K562 (cell line): ENCODE results near the gene CHCHD10. TPM values are rescaled to one million over a fixed set of nuclear protein-coding genes. Genes with fewer than 3 reads are reported as not detected.

Experiments
- EP300 ChIP-seq: IDR thresholded peaks from 2 replicates; pipeline ENCODE4 v1.6.1; 2012; ENCODE audit warnings: low read length, improper control_type of control experiment
- FIP1L1 ChIP-seq: fragments of 200-400 bp; formaldehyde crosslinking; IDR thresholded peaks from 2 replicates; pipeline ENCODE4 v1.6.1; 2018; ENCODE audit warnings: mild to moderate bottlenecking, low read depth, low read length; ENCODE audit not compliant: poor library complexity, severe bottlenecking
- KLF10 ChIP-seq: fragments of 250-450 bp; sonication (Bioruptor Pico); IDR thresholded peaks from 2 replicates; pipeline ENCODE4 v1.6.1; 2021; ENCODE audit warnings: matching md5 sums
- NFE2 ChIP-seq: IDR thresholded peaks from 2 replicates; pipeline ENCODE4 v1.6.1; 2014; ENCODE audit warnings: antibody characterized with exemption, low read depth
- NFE2L1 ChIP-seq: fragments of 450-650 bp; IDR thresholded peaks from 2 replicates; pipeline ENCODE4 v1.6.1; 2016; ENCODE audit warnings: missing genetic modification characterization, low read depth, mild to moderate bottlenecking, missing compliant biosample characterization, moderate library complexity, borderline replicate concordance
- NR2C2 ChIP-seq, 2 experiments: fragments of 200-800 bp in 1 of 2; sonication (Bioruptor generic) in 1 of 2; sonication (generic) in 1 of 2; formaldehyde crosslinking in 1 of 2; IDR thresholded peaks; 2 replicates each; pipeline versions ENCODE4 v1.6.1 to v1.8.0; 2016 to 2022; ENCODE audit warnings: mild to moderate bottlenecking in 1 of 2, missing compliant biosample characterization in 1 of 2, missing genetic modification characterization in 1 of 2, missing genetic modification reagents in 1 of 2
- NUFIP1 ChIP-seq: fragments of 450-650 bp; IDR thresholded peaks from 2 replicates; pipeline ENCODE4 v1.6.1; 2018; ENCODE audit not compliant: partially characterized antibody
- RBBP5 ChIP-seq: fragments of 200-600 bp; sonication (generic); IDR thresholded peaks from 2 replicates; pipeline ENCODE4 v1.6.1; 2012; ENCODE audit warnings: borderline replicate concordance, mild to moderate bottlenecking, low read length, control low read depth, inconsistent platforms; ENCODE audit not compliant: insufficient read depth, poor library complexity, severe bottlenecking
- RBM34 ChIP-seq: fragments of 200-400 bp; formaldehyde crosslinking; IDR thresholded peaks from 2 replicates; pipeline ENCODE4 v1.6.1; 2018; ENCODE audit warnings: low read length, borderline replicate concordance; ENCODE audit not compliant: insufficient read depth
- RFX7 ChIP-seq: fragments of 250-450 bp; sonication (Bioruptor Pico); IDR thresholded peaks from 2 replicates; pipeline ENCODE4 v1.5.1; 2021; ENCODE audit warnings: mild to moderate bottlenecking
- STAT5A ChIP-seq: IDR thresholded peaks from 2 replicates; pipeline ENCODE4 v1.6.1; 2012; ENCODE audit warnings: low read length, inconsistent platforms, borderline replicate concordance
- ZBED1 ChIP-seq: IDR thresholded peaks from 2 replicates; pipeline ENCODE4 v1.6.1; 2014
- ZC3H8 ChIP-seq: fragments of 450-650 bp; IDR thresholded peaks from 2 replicates; pipeline ENCODE4 v1.6.1; 2017
- ZFX ChIP-seq: sonication (generic); formaldehyde crosslinking; IDR thresholded peaks from 2 replicates; pipeline ENCODE4 v1.8.0; 2022; ENCODE audit warnings: mild to moderate bottlenecking, missing genetic modification reagents, moderate library complexity
- ZNF764 ChIP-seq: fragments of 250-450 bp; sonication (Bioruptor Pico); IDR thresholded peaks from 2 replicates; pipeline ENCODE4 v1.4.0; 2020; ENCODE audit warnings: low read depth, mild to moderate bottlenecking, moderate library complexity
- polyA plus RNA-seq, 8 experiments: library from polyadenylated mRNA; depleted of rRNA in 4 of 8; stranded (reverse) in 5 of 8; unstranded in 3 of 8; fragments of >200 nt; fragmentation: Nextera tagmentation in 2 of 8; fragmentation: Illumina TruSeq in 1 of 8; extraction: Ambion mirVana in 2 of 8; extraction: Trizol in 1 of 8; gene quantifications; 2 replicates each; pipeline versions ENCODE4 v1.2.1 to v1.2.3, GENCODE V29; 2011 to 2014; ENCODE audit warnings: inconsistent platforms in 1 of 8, missing spikeins in 1 of 8
- total RNA-seq, 7 experiments: library from RNA; depleted of rRNA in 6 of 7; stranded (reverse); fragments of >200 nt in 6 of 7; fragmentation: Illumina TruSeq in 2 of 7; extraction: Trizol in 2 of 7; gene quantifications; 2 replicates each; pipeline versions ENCODE4 v1.2.1 to v1.2.3, GENCODE V29; 2011 to 2021; ENCODE audit warnings: low replicate concordance in 1 of 7
- TF ChIP-seq, protein P1 (sequence below): sonication (generic); formaldehyde crosslinking; IDR thresholded peaks from 2 replicates; pipeline ENCODE4 v1.8.1; 2023; ENCODE audit warnings: mild to moderate bottlenecking, missing genetic modification reagents
- TF ChIP-seq, protein P2 (sequence below): fragments of 250-450 bp; sonication (Bioruptor Pico); IDR thresholded peaks from 2 replicates; pipeline ENCODE4 v1.4.0; 2020
- TF ChIP-seq, protein P3 (sequence below): fragments of 450-650 bp; IDR thresholded peaks from 2 replicates; pipeline ENCODE4 v1.6.1; 2016; ENCODE audit warnings: borderline replicate concordance
- TF ChIP-seq, protein P4 (sequence below), 2 experiments: fragments of 450-650 bp; IDR thresholded peaks; 2 replicates each; pipeline ENCODE4 v1.6.1; 2018; ENCODE audit warnings: mild to moderate bottlenecking in 2 of 2, low read depth in 1 of 2; ENCODE audit not compliant: partially characterized antibody in 2 of 2

Gene CHCHD10
- total and polyA plus RNA-seq, 9 of the 15 experiments (the other 6 are each of a cell fraction or from before 2014, with no cell fraction given), result 15.2 to 292 (median 102) TPM

DNA sequence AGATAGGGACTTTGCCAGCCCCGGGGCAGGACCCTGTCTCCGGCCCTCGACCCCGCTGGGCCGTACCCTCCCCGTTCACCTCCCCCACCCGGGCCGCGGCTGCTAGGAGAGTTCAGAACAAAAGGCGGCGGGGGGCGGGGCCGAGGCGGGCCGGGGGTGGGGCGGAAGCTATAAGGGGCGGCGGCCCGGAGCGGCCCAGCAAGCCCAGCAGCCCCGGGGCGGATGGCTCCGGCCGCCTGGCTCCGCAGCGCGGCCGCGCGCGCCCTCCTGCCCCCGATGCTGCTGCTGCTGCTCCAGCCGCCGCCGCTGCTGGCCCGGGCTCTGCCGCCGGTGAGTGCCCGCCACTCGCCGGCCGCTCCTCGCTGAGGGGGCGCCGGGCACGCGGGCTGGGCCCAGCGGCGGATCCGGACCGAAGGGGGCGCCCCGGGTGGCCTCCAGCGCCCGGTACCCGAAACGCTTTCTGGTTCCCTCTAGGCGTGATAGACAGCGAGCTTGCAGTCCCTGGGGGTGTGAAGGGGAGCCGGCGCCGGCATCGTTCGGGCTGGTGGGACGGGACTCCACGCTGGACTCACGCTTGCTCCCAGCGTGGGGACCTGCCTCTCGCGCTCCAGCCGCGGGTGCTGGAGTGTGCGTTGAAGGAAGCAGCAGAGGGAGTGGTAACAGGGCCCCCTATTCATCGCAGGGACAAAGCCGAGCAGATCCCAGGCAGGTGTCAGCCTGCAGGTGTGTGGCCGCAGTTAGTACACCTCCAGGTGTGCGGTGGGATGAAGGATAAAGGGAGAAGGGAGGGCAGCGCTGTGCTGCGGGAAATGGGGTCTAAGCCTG is 5.1 kb upstream of the CHCHD10 start, which contains the start of gene MMP11 (continued):
- TF ChIP-seq EP300 (no peak), RBM34 (no peak), RBBP5 (no peak), RFX7 (CRISPR knock-in tag) (no peak), ZNF764 (no peak), NFE2 (no peak), ZBED1 (no peak), FIP1L1 (no peak), NUFIP1 (no peak), NFE2L1 (no peak), KLF10 (CRISPR knock-in tag) (no peak), NR2C2 (CRISPR knock-in tag; IDR thresholded peaks at IDR 0.05) (no peak), NR2C2 (tag; IDR thresholded peaks at IDR 0.05) (no peak), ZC3H8 (no peak), ZFX (CRISPR knock-in tag) (peak; percentile 48), STAT5A (no peak)
- TF ChIP-seq, protein P1, sequence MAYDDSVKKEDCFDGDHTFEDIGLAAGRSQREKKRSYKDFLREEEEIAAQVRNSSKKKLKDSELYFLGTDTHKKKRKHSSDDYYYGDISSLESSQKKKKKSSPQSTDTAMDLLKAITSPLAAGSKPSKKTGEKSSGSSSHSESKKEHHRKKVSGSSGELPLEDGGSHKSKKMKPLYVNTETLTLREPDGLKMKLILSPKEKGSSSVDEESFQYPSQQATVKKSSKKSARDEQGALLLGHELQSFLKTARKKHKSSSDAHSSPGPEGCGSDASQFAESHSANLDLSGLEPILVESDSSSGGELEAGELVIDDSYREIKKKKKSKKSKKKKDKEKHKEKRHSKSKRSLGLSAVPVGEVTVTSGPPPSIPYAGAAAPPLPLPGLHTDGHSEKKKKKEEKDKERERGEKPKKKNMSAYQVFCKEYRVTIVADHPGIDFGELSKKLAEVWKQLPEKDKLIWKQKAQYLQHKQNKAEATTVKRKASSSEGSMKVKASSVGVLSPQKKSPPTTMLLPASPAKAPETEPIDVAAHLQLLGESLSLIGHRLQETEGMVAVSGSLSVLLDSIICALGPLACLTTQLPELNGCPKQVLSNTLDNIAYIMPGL (CRISPR knock-in tag), result no peak
- TF ChIP-seq, protein P2, sequence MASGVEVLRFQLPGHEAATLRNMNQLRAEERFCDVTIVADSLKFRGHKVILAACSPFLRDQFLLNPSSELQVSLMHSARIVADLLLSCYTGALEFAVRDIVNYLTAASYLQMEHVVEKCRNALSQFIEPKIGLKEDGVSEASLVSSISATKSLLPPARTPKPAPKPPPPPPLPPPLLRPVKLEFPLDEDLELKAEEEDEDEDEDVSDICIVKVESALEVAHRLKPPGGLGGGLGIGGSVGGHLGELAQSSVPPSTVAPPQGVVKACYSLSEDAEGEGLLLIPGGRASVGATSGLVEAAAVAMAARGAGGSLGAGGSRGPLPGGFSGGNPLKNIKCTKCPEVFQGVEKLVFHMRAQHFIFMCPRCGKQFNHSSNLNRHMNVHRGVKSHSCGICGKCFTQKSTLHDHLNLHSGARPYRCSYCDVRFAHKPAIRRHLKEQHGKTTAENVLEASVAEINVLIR (CRISPR knock-in tag), result no peak
- TF ChIP-seq, protein P3, sequence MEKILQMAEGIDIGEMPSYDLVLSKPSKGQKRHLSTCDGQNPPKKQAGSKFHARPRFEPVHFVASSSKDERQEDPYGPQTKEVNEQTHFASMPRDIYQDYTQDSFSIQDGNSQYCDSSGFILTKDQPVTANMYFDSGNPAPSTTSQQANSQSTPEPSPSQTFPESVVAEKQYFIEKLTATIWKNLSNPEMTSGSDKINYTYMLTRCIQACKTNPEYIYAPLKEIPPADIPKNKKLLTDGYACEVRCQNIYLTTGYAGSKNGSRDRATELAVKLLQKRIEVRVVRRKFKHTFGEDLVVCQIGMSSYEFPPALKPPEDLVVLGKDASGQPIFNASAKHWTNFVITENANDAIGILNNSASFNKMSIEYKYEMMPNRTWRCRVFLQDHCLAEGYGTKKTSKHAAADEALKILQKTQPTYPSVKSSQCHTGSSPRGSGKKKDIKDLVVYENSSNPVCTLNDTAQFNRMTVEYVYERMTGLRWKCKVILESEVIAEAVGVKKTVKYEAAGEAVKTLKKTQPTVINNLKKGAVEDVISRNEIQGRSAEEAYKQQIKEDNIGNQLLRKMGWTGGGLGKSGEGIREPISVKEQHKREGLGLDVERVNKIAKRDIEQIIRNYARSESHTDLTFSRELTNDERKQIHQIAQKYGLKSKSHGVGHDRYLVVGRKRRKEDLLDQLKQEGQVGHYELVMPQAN, result no peak
- TF ChIP-seq, protein P4, sequence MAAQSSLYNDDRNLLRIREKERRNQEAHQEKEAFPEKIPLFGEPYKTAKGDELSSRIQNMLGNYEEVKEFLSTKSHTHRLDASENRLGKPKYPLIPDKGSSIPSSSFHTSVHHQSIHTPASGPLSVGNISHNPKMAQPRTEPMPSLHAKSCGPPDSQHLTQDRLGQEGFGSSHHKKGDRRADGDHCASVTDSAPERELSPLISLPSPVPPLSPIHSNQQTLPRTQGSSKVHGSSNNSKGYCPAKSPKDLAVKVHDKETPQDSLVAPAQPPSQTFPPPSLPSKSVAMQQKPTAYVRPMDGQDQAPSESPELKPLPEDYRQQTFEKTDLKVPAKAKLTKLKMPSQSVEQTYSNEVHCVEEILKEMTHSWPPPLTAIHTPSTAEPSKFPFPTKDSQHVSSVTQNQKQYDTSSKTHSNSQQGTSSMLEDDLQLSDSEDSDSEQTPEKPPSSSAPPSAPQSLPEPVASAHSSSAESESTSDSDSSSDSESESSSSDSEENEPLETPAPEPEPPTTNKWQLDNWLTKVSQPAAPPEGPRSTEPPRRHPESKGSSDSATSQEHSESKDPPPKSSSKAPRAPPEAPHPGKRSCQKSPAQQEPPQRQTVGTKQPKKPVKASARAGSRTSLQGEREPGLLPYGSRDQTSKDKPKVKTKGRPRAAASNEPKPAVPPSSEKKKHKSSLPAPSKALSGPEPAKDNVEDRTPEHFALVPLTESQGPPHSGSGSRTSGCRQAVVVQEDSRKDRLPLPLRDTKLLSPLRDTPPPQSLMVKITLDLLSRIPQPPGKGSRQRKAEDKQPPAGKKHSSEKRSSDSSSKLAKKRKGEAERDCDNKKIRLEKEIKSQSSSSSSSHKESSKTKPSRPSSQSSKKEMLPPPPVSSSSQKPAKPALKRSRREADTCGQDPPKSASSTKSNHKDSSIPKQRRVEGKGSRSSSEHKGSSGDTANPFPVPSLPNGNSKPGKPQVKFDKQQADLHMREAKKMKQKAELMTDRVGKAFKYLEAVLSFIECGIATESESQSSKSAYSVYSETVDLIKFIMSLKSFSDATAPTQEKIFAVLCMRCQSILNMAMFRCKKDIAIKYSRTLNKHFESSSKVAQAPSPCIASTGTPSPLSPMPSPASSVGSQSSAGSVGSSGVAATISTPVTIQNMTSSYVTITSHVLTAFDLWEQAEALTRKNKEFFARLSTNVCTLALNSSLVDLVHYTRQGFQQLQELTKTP (IDR thresholded peaks at IDR 0.05; ENCODE audit: low read depth in 1 of 2, partially characterized antibody in 2 of 2), result no peak
